CD4-positive, alpha-beta T cell treated with Interleukin-15 for 1 hour (primary cell): ENCODE results near the gene PYGM.
A peak's percentile ranks its signal among the peaks of the same experiment; 100 is the strongest.

Source experiments
- DNase-seq: peaks from one replicate; pipeline ENCODE4 v3.0.0-alpha.2; 2020

Gene PYGM

GRCh38 chr11:64790205-64791095 is 30.7 kb upstream of the PYGM start:
- no peak for DNase-seq

GRCh38 chr11:64789331-64790204 is 29.8 kb upstream of the PYGM start:
- DNase-seq, result no peak

GRCh38 chr11:64788321-64789215 is 28.8 kb upstream of the PYGM start:
- no peak for DNase-seq

DNA sequence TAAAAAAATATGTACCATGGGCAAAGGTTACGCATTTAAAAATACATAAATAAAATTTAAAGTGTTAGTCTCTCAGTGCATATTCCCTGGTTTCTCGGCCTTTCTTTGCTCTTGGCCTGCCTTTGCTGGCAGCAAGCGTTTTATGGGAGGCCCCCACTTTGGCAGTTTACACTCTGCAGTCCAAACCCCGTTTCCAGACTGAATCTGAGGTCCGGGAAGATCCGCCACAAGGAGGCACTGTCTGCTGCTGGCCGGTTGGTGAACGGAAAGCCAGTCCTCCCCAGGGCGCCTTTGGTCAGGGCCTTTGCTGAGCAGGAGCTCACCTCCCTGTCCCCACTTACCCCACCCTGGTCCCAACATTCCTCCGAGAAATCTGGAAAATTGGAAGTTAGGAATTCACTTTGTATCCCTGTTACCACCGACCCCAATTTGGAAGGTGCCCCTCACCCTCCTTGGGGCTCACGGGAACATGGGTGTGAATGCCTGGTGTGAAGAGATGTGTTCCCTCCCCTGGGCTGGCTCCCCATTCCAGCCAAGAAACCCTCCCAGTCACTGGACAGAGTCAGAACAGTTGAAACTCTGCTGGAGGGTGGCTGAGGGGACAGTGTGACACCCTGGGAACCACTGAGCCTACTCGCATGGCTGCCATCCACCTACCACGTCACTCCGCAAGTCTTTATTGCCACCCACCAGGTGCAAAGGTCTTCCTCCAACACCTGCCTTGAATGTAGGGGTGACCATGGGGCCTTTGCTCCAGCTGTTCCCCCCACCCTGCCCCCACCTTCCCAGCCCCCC is 27.9 kb upstream of the PYGM start:
- peak; percentile 66 for DNase-seq

DNA sequence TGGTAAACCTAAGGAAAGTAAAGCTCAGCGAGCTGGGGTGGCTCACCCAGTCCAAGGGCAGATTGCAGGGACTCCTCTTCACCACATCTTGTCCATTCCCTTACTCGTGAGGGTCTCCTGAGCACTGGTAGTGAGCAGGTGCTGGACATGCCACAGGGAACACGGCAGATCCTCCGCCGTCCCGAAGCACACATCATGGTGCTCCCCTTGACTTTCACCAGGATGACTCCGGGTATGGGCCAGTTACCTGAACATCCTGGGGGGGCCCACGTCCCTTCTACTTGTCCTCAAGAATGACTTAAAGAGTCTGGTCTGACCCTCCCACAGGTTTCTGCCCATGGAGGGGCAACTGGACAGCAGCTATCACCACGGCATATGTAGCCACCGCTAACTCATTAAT is 26.5 kb upstream of the PYGM start:
- no peak for DNase-seq

- DNase-seq, result no peak
Observed at GRCh38 chr11:64784813-64785581, 25.2 kb upstream of the PYGM start.

DNA sequence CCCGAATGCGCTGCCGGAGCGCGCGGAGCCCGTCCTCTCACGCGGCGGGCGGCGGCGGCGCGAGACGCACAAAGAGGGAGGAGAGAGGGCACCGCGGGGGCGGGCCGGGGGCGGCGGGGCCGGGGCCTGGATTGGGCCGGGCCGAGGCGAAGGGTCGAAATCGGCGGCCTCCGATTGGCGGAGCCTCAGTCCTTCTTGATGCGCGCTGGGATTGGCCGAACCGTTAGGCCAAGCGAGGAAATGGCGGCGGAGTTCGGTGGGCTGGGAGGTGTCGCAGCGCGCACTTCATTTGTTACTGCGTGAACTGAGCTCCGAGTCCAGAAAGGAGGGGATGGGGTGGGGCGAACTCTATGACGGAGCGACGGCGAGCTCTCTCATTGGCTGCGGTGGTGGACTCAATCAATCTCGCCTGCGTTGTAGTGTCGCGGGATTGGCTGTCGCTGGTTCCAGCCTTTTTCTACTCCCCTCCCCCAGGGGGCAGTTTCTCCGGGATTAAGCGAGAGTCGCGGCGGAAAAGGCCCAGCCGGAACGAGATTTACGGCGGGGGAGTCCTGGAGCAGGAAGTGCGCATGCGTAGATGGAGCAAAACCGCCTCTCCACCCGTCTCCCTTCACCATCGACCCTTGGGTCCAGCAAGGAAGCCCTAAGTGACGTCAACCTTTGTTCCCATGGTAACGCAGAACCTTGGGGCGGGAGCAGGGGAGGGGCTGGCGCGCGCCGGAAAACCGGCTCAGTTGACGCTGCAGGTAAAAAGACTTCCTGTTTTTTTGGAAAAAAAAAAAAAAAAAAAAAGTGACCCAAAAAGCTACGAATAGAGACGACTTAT is 18.9 kb upstream of the PYGM start, which contains the start of gene SF1:
TSS of gene SF1 (minus strand) at position 70 of the 826 bp plus-strand sequence. CDS start 150 bp downstream, outside the sequence.
- DNase-seq, result peak; percentile 100

DNA sequence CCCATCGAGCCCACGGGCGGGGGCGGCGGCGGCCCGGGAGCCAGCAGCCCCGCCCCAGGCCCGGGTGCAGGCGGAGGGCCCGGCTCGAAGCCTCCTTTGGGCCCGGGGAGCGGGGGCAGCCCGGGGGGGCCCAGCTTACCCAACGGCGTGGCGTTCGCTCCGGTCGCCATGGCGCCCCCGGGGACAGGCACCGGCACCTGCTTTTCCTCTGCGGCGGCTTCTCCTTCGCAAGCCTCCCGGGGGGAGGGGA is 18.4 kb upstream of the PYGM start:
- DNase-seq, result no peak

GRCh38 chr11:64777449-64778222 is 17.9 kb upstream of the PYGM start:
- DNase-seq, result peak; percentile 83

DNA sequence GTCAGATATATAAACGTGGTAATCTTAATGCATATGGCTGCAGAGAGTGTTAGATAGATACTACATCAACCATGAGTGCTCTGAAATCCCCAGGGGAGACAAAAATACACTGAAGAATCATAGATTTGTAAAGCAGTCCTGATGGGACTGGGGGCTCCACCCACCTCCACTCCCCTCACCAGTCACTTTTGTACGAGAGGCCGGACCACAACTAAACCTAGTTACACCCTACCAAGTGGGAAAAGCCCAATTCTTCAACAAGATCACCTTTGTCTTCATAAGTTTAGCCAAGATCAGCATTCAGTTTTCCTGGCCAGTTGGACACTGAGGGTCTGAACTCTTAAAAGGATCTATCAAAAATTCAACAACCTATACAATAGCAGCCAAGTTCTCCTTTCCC is 17.1 kb upstream of the PYGM start:
- no peak for DNase-seq

DNA sequence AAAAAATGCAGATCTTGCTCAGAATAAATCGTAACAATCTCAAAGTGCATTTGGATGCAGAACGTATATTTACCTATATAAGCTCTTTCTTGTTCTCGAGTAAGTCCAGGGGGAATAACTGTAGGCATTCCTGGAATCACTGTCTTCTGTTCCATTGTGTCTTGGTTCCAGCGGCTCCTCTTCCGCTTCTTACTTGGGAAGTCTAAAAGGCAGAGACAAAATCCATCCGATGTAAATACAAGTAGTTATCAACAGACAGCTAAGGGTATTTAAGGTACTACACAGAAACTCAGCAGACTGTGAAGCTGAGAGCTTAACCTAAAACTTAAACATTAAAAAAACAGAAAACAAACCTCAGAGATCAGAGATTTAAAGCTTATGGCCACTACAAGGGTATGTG is 16.7 kb upstream of the PYGM start:
- DNase-seq, result no peak

GRCh38 chr11:64774144-64774543 is 14.4 kb upstream of the PYGM start:
- DNase-seq, result no peak

DNA sequence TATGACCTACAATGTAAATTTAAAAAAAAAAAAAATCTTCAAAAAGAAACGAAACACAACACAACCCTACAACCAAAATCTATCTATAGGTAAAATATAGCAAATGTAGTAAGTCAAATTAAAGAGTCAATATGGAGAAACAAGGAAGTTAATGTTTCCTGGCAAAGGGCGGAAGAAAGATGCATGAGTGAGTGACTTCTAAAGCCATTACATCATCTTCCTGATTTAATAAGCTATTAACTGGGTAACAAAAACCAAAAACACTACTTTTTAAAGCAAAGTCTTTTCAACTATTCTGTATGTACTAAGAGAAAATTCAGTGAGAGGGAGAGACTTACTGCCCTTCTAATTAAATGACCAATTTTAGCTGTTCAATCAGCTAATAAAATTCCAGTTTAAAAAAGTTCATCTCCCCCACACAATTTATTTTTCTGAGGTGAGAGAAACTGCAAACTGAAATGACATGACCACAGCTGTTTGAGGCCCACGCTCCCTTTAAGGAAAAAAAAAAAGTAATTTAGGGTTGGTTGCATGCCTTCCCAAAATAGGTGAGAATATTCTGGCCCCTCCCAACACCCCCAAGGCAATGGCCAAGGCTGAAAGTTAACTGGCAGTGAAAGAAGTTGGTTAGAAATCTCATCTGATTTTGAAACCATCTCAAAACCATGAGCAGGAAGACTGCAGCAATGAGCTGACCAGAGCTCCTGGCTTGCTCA is 12.7 kb upstream of the PYGM start:
- no peak for DNase-seq

GRCh38 chr11:64771861-64772260 is 12.1 kb upstream of the PYGM start:
- DNase-seq, result no peak

DNA sequence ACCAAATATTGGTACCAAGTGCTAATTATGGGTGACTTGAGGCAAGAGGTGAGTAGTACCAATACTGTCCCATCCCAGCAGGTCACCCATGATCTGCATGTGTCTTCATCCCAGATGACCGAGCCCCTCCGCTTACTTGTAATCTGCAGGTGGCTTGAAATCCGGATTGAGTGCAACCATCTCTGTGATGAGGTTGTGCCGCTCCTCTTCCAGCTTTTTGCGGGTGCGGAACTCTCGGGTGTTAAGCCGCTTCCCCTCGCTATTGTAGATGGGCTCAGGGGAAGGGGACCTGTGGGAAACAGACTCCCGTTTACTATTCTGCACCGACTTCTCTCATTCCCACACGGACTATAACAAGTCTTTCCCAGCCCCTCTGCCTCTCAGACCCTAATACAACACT is 10.3 kb upstream of the PYGM start:
- no peak for DNase-seq

- no peak for DNase-seq
Observed at GRCh38 chr11:64769283-64769682, 9.5 kb upstream of the PYGM start.

- no peak for DNase-seq
Observed at GRCh38 chr11:64768300-64768694, 8.5 kb upstream of the PYGM start.

DNA sequence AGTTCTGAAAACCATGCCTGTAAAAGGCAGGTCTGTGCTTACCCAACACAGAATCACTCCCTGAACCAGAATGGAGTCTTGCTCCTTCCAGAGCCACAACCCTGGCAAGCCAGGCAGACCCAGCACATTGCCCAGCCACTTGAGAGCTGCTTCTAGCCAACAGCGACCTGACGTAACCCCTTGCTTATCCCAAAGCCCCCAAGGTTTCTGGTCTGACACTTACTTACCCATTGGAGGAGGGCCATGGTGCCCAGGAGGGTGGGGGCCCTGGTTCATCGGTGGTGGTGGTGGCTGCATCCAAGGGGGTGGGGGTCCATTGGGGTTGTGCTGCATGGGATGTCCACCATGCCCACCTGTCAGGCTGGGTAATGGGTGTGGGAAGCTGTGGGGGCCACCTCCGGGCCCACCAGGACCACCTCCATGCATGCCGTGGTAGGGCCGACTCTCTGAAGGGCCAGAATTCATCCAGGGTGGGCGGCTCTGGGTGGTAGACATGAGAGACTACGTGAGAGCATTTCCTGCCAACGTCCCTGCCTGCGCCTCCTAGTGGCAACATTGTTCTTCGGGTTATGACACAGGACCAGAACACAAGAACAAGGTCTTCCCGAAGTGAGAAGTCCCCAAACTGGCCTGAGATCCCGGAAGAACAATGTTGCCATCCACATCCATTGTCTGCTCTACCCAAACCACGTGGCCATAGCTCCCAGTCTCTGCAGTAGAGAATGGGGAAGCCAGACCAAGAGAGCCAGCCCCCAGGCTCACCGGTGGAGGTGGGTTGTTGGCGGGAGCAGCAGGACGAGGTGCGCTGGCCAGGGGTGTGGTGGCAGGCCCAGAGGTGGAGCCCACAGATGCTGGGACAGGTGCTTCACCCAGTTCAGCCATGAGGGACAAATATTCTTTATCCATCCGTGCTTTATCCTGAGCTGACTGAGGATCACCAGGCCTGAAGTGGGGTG is 7.8 kb upstream of the PYGM start:
- DNase-seq, result peak; percentile 71
